ENCODE data around the gene ANO2. TPM values are rescaled to one million over a fixed set of nuclear protein-coding genes. Genes with fewer than 3 reads are reported as not detected.

The ANO2 gene
- polyA plus RNA-seq, 3 donors = 4.0 to 5.6 (median 4.1) TPM

- DNase-seq (ENCODE audit: low read depth in 3 of 3, low spot score in 2 of 3) = no peak
Measured at GRCh38 chr12:5737778-5738177, 207.3 kb downstream of the ANO2 start.

- DNase-seq (ENCODE audit: low read depth in 3 of 3, low spot score in 2 of 3) = no peak
Measured at GRCh38 chr12:5736527-5736926, 208.5 kb downstream of the ANO2 start.

DNA sequence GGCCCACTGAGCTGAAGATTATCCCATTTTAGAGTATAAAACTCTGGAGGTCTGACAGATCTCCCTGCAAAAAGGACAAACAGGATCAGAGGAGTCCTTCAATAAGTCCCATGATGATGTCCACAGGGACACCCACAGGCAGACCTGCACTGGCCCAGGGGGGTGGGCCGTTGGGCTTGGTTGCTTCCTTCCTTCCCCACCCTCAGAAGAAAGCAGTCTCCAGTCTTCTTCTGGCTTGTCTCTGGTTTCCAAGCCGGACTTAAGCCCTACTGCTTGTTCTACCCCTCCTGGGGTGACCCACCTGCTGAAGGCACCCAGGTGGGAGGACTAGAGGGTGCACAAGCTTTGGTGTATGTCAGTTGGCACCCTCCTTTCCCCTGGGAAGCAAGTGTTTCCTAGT, 209.0 kb downstream of the ANO2 start:
- no peak for DNase-seq (ENCODE audit: low read depth in 3 of 3, low spot score in 2 of 3)

DNA sequence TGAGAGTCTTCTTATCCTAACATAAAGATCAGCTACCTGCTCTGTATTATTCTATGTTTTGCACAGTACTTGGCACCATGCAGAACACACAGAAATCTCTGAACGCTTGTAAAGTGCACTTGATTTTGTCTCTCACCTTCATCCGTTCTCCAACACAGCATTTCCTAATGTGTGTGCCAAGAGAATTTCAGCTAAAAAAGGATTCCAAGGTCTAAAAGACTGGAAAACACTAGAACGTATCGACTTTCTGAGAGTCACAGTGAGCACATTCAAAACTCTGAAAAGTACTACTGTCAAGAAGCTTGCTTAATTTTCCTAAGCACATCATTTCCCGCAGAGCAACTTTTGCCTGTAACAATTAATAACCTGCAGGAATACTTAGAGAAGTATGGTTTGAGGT, 211.1 kb downstream of the ANO2 start:
- no peak for DNase-seq (ENCODE audit: low read depth in 3 of 3, low spot score in 2 of 3)

DNA sequence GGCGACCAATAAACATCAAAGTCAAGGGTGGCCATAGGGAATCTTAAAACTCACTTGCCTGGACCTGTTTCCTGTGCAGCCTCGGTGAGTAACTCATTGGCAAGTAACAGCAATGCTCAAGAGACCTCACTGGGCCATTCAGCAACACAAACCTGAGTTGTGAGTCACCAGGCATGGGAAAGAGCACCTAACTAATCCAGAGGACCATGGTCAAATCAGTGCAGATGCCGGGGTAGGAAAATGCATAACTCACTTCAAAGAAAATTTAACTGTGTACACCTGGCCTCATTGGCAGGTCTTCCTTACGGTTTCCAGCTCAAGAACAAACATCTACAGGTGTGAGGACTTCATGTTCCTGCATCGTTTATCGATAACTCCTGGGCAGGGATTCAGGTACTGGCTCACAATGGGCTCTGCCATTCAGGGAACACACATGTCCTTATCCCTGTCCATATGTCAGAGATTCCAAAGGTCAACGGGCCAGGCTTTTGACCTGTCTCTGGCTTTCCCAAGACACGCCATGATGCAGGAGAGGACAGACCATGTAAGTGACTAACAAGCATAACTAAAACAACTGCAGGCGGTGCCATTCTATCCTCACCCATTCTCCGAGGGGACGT, 211.8 kb downstream of the ANO2 start:
- no peak for DNase-seq (ENCODE audit: low read depth in 3 of 3, low spot score in 2 of 3)

- no peak for DNase-seq (ENCODE audit: low read depth in 3 of 3, low spot score in 2 of 3)
Measured at GRCh38 chr12:5730962-5731361, 214.1 kb downstream of the ANO2 start.

DNA sequence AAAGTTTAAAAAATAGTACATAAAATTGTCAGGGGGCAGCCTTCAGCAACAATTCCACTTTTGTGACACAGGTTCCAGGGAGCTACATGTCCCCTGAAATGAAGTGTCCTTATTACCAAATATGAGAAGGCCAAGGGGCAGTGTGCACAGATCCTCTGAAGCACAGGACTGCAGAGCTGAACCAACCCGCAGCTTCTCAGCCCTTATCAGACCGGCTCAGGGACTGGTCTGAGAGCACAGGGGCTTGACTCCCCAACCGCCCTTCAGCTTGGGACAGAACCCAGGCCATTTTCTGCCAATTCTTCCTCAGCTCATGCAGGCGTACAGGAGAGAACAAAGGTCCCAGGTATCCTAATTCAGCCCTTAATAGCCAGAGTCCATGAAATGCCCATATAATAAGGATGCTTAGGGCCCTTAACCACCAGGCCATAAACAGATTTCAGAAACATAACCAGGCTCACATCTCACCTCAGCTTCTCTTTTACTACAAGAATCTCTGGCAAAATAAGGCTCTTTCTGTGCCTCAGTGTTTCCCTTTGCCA, 221.3 kb downstream of the ANO2 start:
- no peak for DNase-seq (ENCODE audit: low read depth in 3 of 3, low spot score in 2 of 3)

- no peak for DNase-seq (ENCODE audit: low read depth in 3 of 3, low spot score in 2 of 3)
Measured at GRCh38 chr12:5723071-5723470, 222.0 kb downstream of the ANO2 start.

DNA sequence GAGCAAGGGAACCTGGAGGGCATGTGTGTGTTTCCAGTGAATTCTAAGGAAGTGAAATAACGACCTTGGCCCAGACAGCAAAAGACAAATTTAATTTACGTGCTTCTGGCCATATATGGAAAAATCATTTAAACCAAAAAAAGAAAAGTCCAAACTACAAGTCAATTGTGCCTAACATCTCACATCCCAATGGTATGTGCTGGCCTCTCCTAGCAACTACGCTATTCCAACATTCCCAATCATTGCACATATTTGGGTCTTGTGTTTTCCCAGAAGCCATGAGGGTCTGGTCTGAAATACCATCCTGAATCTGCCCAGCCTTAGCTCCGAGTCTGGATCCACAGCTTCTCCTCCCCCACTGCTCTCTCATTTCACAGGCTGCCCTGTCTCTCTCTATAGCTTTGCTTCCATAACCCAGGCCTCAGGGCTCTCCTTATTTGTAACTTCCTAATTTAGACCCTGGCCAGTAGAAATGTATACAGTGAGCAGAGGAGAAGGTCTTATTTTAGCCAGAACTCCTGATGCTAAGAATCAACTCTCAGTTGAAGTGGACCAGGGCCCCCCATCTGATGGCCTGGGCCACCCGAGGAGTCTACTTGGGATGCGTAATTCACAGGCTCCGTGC, 224.6 kb downstream of the ANO2 start:
- no peak for DNase-seq (ENCODE audit: low read depth in 3 of 3, low spot score in 2 of 3)

- DNase-seq (ENCODE audit: low read depth in 3 of 3, low spot score in 2 of 3) = no peak
Measured at GRCh38 chr12:5718680-5719079, 226.4 kb downstream of the ANO2 start.

- no peak for DNase-seq (ENCODE audit: low read depth in 3 of 3, low spot score in 2 of 3)
Measured at GRCh38 chr12:5718073-5718472, 227.0 kb downstream of the ANO2 start.

GRCh38 chr12:5716976-5717375, 228.1 kb downstream of the ANO2 start:
- no peak for DNase-seq (ENCODE audit: low read depth in 3 of 3, low spot score in 2 of 3)

- no peak for DNase-seq (ENCODE audit: low read depth in 3 of 3, low spot score in 2 of 3)
Measured at GRCh38 chr12:5716201-5716600, 228.9 kb downstream of the ANO2 start.

DNA sequence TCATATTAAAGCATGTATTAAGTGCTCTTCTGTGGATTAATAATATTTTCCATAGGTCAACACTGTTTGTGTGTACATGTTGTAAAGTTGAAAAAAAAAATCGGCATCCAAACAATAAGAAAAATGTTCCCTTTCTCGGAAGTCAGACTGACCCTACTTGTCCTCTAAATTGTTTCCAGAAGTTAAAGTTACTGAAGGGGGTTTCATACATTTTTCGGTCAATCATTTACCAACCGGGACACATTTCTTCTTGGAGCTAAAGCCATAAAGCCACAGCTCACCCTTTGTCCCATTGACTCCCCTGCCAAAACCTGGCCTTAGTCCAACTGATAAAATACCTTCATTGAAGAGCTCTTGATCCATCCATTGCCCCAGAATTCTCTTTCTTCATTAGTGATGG, 230.0 kb downstream of the ANO2 start:
- DNase-seq (ENCODE audit: low read depth in 3 of 3, low spot score in 2 of 3) = no peak

- no peak for DNase-seq (ENCODE audit: low read depth in 3 of 3, low spot score in 2 of 3)
Measured at GRCh38 chr12:5713599-5714081, 231.4 kb downstream of the ANO2 start.

GRCh38 chr12:5710260-5710878, 234.7 kb downstream of the ANO2 start:
- DNase-seq (ENCODE audit: low read depth in 3 of 3, low spot score in 2 of 3) = no peak

DNA sequence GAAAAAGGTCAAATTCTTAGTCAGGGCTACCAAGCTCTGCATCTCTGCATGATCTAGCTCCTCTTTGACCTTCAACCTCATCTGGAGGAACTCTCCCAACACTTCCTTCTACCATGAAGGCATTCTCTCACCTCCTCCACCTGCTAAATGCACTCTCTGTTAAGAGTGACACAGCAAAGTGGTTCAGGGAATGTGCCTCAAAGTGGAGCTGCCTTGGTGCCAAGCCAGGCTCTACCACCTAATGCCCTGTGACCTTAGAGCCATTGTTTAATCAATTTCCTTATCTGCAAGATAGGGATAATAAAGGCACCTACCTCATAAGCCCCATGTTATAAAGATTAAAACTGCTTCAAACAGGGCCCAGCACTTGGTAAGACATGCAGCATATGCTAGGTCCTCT, 236.7 kb downstream of the ANO2 start:
- DNase-seq (ENCODE audit: low read depth in 3 of 3, low spot score in 2 of 3) = no peak

- no peak for DNase-seq (ENCODE audit: low read depth in 3 of 3, low spot score in 2 of 3)
Measured at GRCh38 chr12:5706247-5706646, 238.8 kb downstream of the ANO2 start.

GRCh38 chr12:5705791-5706190, 239.3 kb downstream of the ANO2 start:
- no peak for DNase-seq (ENCODE audit: low read depth in 3 of 3, low spot score in 2 of 3)

DNA sequence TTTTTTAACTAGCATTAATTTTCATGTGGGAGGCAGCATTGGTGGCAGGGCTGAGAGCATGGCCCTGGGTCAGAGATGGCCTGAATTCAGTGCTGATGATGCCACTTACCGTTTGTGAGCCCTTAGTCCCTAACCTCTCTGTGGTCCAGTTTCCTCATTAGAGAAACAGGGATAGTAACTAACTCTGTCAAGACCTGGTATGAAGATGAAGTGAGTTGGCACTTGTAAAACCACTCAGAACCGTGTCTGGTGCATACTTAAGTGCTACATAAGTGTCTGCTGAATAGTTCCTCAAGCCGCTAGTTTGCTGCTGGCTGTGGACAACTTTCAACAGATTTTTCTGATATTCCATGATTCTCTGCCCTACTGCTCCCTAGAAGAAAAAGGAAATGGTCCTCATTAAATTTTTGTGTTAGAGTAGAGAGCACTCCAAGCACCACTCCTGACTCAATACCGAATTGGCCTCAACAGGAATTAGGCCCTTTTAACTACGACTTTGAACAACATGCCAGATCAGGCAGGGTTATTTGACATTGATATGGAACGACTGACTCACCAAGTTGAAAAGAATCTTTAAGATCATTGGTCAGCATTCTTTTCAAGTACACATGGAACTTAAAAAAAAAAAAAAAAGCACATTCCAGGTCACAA, 250.2 kb downstream of the ANO2 start:
- DNase-seq (ENCODE audit: low read depth in 3 of 3, low spot score in 2 of 3) = no peak

GRCh38 chr12:5692850-5693249, 252.2 kb downstream of the ANO2 start:
- no peak for DNase-seq (ENCODE audit: low read depth in 3 of 3, low spot score in 2 of 3)
